CD4-positive, CD25-positive, alpha-beta regulatory T cell (primary cell): ENCODE data around the gene ANKRD37. TPM values are rescaled to one million over a fixed set of nuclear protein-coding genes. Genes with fewer than 3 reads are reported as not detected.

Experiments
- ATAC-seq, 2 donors: fragments of 150-1000 bp; cut with Tn5 transposase; one replicate each; pipeline ENCODE4 v1.10.0; 2021; ENCODE audit warnings: low read depth in 2 of 2, moderate number of reproducible peaks in 2 of 2, moderate library complexity in 1 of 2
- DNase-seq, 3 donors: peaks; one replicate each; pipeline versions ENCODE4 v3.0.0 to v3.0.0-alpha.2; 2012 to 2022; ENCODE audit warnings: mixed read lengths in 1 of 3
- H3K27ac ChIP-seq: one replicate; pipeline ENCODE4 v1.7.0; 2013; ENCODE audit warnings: mild to moderate bottlenecking, low read length; ENCODE audit not compliant: insufficient read depth, poor library complexity, severe bottlenecking
- H3K27me3 ChIP-seq: one replicate; pipeline ENCODE4 v1.7.0; 2013; ENCODE audit warnings: low read length; ENCODE audit not compliant: control insufficient read depth, insufficient read depth
- H3K36me3 ChIP-seq: one replicate; pipeline ENCODE4 v1.7.0; 2013; ENCODE audit warnings: mild to moderate bottlenecking, low read length, moderate library complexity; ENCODE audit not compliant: control insufficient read depth, insufficient read depth
- H3K4me1 ChIP-seq: 2 replicates; pipeline ENCODE4 v1.7.0; 2013; ENCODE audit warnings: mild to moderate bottlenecking, low read length; ENCODE audit not compliant: insufficient read depth, control insufficient read depth, poor library complexity, severe bottlenecking
- H3K4me3 ChIP-seq: one replicate; pipeline ENCODE4 v1.7.0; 2013; ENCODE audit warnings: low read depth, mild to moderate bottlenecking, low read length, moderate library complexity
- H3K9me3 ChIP-seq, 2 experiments: 1 replicate in 1 of 2; 2 replicates in 1 of 2; pipeline ENCODE4 v1.7.0; 2013; ENCODE audit warnings: low read length in 2 of 2, mild to moderate bottlenecking in 1 of 2, moderate library complexity in 1 of 2; ENCODE audit not compliant: control insufficient read depth in 2 of 2
- H3K27ac Mint-ChIP-seq, 3 donors: one replicate each; pipeline ENCODE4 v1.8.0; 2020 to 2022; ENCODE audit warnings: mild to moderate bottlenecking in 3 of 3, mixed read lengths in 3 of 3, moderate library complexity in 2 of 3
- H3K27me3 Mint-ChIP-seq: one replicate; pipeline ENCODE4 v1.8.0; 2022; ENCODE audit warnings: mild to moderate bottlenecking, mixed read lengths
- H3K36me3 Mint-ChIP-seq: one replicate; pipeline ENCODE4 v1.8.0; 2020; ENCODE audit warnings: mixed read lengths
- H3K4me1 Mint-ChIP-seq, 4 donors: one replicate each; pipeline ENCODE4 v1.8.0; 2020 to 2022; ENCODE audit warnings: mixed read lengths in 4 of 4, mild to moderate bottlenecking in 1 of 4
- H3K4me3 Mint-ChIP-seq, 4 donors: one replicate each; pipeline ENCODE4 v1.8.0; 2020 to 2022; ENCODE audit warnings: mild to moderate bottlenecking in 4 of 4, mixed read lengths in 4 of 4, moderate library complexity in 3 of 4
- H3K9me3 Mint-ChIP-seq, 7 donors: one replicate each; pipeline ENCODE4 v1.8.0; 2020 to 2022; ENCODE audit warnings: mixed read lengths in 7 of 7, mild to moderate bottlenecking in 3 of 7, moderate library complexity in 2 of 7
- polyA plus RNA-seq, 4 donors: library from polyadenylated mRNA; unstranded; fragments of 300-500 nt; fragmentation: Illumina TruSeq; gene quantifications; one replicate each; pipeline ENCODE4 v1.2.3, GENCODE V29; 2021
- total RNA-seq: library from RNA; stranded (reverse); gene quantifications from one replicate; pipeline ENCODE4 v1.2.3, GENCODE V29; 2022

Gene ANKRD37, protein sequence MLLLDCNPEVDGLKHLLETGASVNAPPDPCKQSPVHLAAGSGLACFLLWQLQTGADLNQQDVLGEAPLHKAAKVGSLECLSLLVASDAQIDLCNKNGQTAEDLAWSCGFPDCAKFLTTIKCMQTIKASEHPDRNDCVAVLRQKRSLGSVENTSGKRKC
- 31.0 TPM for total RNA-seq
- polyA plus RNA-seq: 10 to 100 TPM in 3 of 4 donors, 1 to 10 TPM in 1; 8.8 to 14.3 (median 11.2) TPM

DNA sequence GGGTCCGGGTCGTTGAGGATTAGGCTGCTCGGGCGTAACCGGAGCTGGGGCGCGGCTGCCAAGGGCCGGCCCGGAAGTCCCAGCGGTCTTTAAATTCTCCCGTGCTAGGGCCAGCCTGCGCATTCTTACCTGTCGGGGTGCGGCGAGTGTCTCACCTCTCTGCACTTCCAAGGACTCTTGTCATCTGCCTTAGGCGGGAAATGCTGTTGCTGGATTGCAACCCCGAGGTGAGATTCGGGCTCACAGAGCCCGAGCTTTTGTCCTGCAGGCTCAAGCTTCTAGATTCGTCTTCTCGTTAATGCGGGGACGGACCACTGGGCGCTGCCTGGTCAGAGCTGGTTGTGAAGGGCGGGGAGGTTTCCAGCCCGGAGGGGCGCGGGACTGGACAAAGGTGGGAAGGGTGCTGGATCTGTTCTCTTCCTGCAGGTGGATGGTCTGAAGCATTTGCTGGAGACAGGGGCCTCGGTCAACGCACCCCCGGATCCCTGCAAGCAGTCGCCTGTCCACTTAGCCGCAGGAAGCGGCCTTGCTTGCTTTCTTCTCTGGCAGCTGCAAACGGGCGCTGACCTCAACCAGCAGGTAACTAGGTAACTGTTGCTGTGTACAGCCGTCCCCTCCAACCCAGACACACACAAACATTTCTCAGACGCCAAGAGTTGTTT lies at the start of gene ANKRD37:
Gene ANKRD37, plus strand, starts transcription at position 118 of the 662 bp plus-strand sequence. Its CDS starts 83 bp downstream, at position 201.
- Mint-ChIP-seq H3K9me3 (no peaks in the 10 kb centered on the region), H3K27me3 (no peaks in the 10 kb centered on the region), H3K27ac (peak within 1 kb of the TSS; percentile 98 to 100 (median 99)), H3K4me1 (peaks cover 11 to 40% (median 28%) of the 10 kb centered on the region in 4 donors), H3K4me3 (peak within 1 kb of the TSS; percentile 94 to 100 (median 96)), H3K36me3 (peaks cover 22% of the 10 kb centered on the region)
- H3K36me3 ChIP-seq: peaks cover 21% of the 10 kb centered on the region
- H3K27ac ChIP-seq: peak within 1 kb of the TSS; percentile 99
- H3K4me1 ChIP-seq: peaks cover 21% of the 10 kb centered on the region
- H3K27me3 ChIP-seq: no peaks in the 10 kb centered on the region
- DNase-seq (no peak), ATAC-seq (no peak)
- peak within 1 kb of the TSS; percentile 99 for H3K4me3 ChIP-seq
- no peaks in the 10 kb centered on the region for H3K9me3 ChIP-seq

- Histone ChIP-seq H3K27me3 (no peaks in the 10 kb centered on the region), H3K9me3 (no peaks in the 10 kb centered on the region), H3K4me1 (peaks cover 13% of the 10 kb centered on the region), H3K27ac (no peak overlapping the region), H3K36me3 (peaks cover 29% of the 10 kb centered on the region), H3K4me3 (no peak overlapping the region)
- Mint-ChIP-seq H3K27me3 (no peaks in the 10 kb centered on the region), H3K9me3 (peaks cover 0 to 1% (median 0%) of the 10 kb centered on the region in 7 donors), H3K4me3 (peak overlapping the region in 1 of 4 donors; percentile 1), H3K27ac (no peak overlapping the region), H3K36me3 (peaks cover 68% of the 10 kb centered on the region), H3K4me1 (peaks cover 12 to 17% (median 14%) of the 10 kb centered on the region in 4 donors)
- no peak for ATAC-seq
- DNase-seq: no peak
Measured at GRCh38 chr4:185346975-185347601, 49.6 kb upstream of the ANKRD37 start.

DNA sequence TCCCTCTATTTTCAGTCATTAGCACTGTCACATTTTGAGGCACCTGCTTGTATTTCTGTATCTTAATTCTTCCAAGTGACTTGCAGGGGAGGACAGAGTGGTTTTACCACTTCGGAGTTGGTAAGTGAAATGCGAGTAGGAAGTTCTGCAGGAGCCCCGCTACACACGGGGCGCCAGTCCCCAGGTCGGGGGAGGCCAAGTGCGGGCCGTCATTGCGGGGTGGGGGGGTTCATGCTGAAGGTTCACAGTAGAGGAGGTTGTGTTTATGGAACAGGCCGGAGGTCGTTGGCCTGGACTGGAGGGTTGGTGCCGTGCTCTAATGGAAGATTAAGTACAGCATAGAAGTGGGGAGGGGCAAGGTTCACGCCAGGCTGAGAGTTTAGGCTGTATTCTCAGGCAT lies 45.0 kb upstream of the ANKRD37 start:
- Histone ChIP-seq H3K4me1 (peaks cover 2% of the 10 kb centered on the region), H3K4me3 (no peak overlapping the region), H3K27ac (no peak overlapping the region), H3K9me3 (no peaks in the 10 kb centered on the region), H3K36me3 (peaks cover 29% of the 10 kb centered on the region), H3K27me3 (no peaks in the 10 kb centered on the region)
- Mint-ChIP-seq H3K9me3 (peaks cover 0 to 1% (median 0%) of the 10 kb centered on the region in 7 donors), H3K36me3 (peaks cover 59% of the 10 kb centered on the region), H3K4me1 (peaks cover 0 to 2% (median 0%) of the 10 kb centered on the region in 4 donors), H3K27me3 (no peaks in the 10 kb centered on the region), H3K4me3 (no peak overlapping the region), H3K27ac (no peak overlapping the region)
- no peak for ATAC-seq
- DNase-seq: no peak

DNA sequence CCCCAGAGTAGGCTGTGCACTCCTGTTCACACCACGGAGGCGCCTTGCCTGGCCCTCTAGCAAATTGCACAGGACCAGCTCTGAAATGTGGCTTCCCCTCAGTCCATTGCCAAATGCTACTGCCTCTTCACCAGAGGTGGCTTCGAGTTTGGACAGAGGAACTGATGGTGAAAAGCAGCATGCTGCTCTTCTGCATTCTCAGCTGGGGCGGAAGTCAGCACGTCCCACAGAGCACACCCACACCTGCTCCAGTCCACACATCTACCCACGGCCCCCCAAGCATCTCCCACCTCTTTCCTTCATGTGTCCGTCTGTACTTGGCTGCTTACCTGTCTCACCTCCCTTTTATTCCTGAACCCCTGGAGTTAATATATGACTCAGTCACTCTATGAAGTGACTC lies 44.4 kb upstream of the ANKRD37 start:
- Mint-ChIP-seq H3K4me1 (peaks cover 0 to 2% (median 0%) of the 10 kb centered on the region in 4 donors), H3K9me3 (no peaks in the 10 kb centered on the region), H3K27ac (peak overlapping the region in 1 of 3 donors; percentile 68), H3K36me3 (peaks cover 60% of the 10 kb centered on the region), H3K4me3 (no peak overlapping the region), H3K27me3 (no peaks in the 10 kb centered on the region)
- H3K27me3 ChIP-seq: no peaks in the 10 kb centered on the region
- no peak overlapping the region for H3K4me3 ChIP-seq
- H3K4me1 ChIP-seq: peaks cover 2% of the 10 kb centered on the region
- DNase-seq: no peak
- H3K9me3 ChIP-seq: no peaks in the 10 kb centered on the region
- no peak for ATAC-seq
- H3K27ac ChIP-seq: no peak overlapping the region
- peaks cover 24% of the 10 kb centered on the region for H3K36me3 ChIP-seq

DNA sequence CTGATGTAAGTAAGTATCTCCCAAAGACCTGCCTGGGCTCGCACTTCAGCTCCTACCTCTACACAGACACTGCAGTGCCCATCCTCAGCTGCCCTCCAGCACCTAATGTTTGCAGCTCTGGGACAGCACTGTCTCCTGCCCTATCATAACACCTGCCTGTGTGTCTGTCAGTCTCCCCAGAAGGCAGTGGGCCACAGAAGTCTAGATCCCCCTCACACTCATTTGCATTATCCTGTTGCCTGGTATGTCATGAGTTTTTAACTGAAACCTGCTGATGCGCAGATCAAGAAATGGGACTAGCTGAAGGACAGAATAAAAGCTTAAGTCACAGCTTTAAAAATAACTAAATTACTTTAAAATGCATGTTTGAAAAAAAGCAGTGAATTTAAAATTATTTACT lies 43.9 kb upstream of the ANKRD37 start:
- no peak for DNase-seq
- peaks cover 0 to 2% (median 0%) of the 10 kb centered on the region in 4 donors for H3K4me1 Mint-ChIP-seq
- no peak overlapping the region for H3K27ac ChIP-seq

GRCh38 chr4:185357211-185357610 lies 39.4 kb upstream of the ANKRD37 start:
- H3K27ac ChIP-seq: no peak overlapping the region
- peaks cover 34% of the 10 kb centered on the region for H3K36me3 Mint-ChIP-seq
- no peaks in the 10 kb centered on the region for H3K27me3 ChIP-seq
- no peak overlapping the region for H3K4me3 ChIP-seq
- no peak for DNase-seq
- H3K9me3 Mint-ChIP-seq: no peaks in the 10 kb centered on the region
- no peak for ATAC-seq
- no peaks in the 10 kb centered on the region for H3K27me3 Mint-ChIP-seq
- peaks cover 27% of the 10 kb centered on the region for H3K36me3 ChIP-seq
- H3K4me1 ChIP-seq: no peaks in the 10 kb centered on the region
- H3K27ac Mint-ChIP-seq: no peak overlapping the region
- H3K4me1 Mint-ChIP-seq: no peaks in the 10 kb centered on the region
- no peaks in the 10 kb centered on the region for H3K9me3 ChIP-seq
- H3K4me3 Mint-ChIP-seq: no peak overlapping the region

More for the DNA sequence above, 43.9 kb upstream of the ANKRD37 start:
- H3K27me3 Mint-ChIP-seq: no peaks in the 10 kb centered on the region
- no peak for ATAC-seq
- Histone ChIP-seq H3K9me3 (no peaks in the 10 kb centered on the region), H3K4me1 (peaks cover 2% of the 10 kb centered on the region), H3K36me3 (peaks cover 29% of the 10 kb centered on the region), H3K4me3 (no peak overlapping the region), H3K27me3 (no peaks in the 10 kb centered on the region)
- peaks cover 63% of the 10 kb centered on the region for H3K36me3 Mint-ChIP-seq
- H3K9me3 Mint-ChIP-seq: no peaks in the 10 kb centered on the region
- H3K27ac Mint-ChIP-seq: peak overlapping the region in 2 of 3 donors; percentile 67 to 68
- no peak overlapping the region for H3K4me3 Mint-ChIP-seq

DNA sequence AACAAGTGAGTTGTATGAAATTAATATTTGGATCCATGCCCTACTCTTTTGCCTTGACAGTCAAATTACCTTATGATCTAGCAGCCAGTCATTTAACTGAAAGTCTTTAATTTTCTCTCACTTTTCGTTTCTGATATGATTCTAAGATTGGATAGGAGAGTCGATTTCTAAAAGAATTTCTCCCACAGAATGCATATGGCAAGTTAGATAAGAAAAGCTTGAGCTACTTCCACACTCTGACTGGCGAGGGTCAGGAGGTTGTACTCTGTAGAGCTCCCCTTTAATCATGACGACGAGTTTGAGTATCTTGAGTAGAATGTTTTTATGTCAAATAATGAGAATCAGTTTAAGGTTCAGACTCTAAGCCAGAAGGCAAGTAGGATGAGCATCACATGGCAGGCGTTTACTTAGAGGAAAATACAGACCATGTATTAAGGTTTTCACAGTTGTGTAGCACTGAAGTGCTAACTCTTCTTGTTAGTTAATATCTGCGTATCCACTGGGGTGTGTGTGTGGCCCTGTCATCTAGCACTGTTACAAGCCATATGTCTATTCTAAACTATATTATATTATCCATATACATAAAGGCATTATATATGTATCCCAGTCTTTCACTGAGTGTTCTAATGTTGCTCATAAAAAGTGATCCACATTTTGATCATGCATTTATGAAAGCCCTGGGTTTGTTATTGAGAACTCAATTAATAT lies 38.8 kb upstream of the ANKRD37 start:
- Histone ChIP-seq H3K27me3 (no peaks in the 10 kb centered on the region), H3K4me3 (no peak overlapping the region), H3K9me3 (no peaks in the 10 kb centered on the region), H3K27ac (no peak overlapping the region), H3K4me1 (no peaks in the 10 kb centered on the region), H3K36me3 (peaks cover 31% of the 10 kb centered on the region)
- H3K4me1 Mint-ChIP-seq: no peaks in the 10 kb centered on the region
- no peak overlapping the region for H3K4me3 Mint-ChIP-seq
- no peaks in the 10 kb centered on the region for H3K27me3 Mint-ChIP-seq
- H3K9me3 Mint-ChIP-seq: no peaks in the 10 kb centered on the region
- no peak for DNase-seq
- no peak for ATAC-seq
- H3K27ac Mint-ChIP-seq: no peak overlapping the region
- peaks cover 27% of the 10 kb centered on the region for H3K36me3 Mint-ChIP-seq
